Fibroblast of skin of scalp (primary cell): ENCODE data around the gene SPESP1.
"Not testable (repeated sequence)": the region's sequence is repeated elsewhere in the genome, so short reads cannot be mapped to it uniquely, and the experiment has no call there.

ENCODE experiments used
- DNase-seq: peaks from one replicate; pipeline ENCODE4 v3.0.0-alpha.2; 2013

The SPESP1 gene

DNA sequence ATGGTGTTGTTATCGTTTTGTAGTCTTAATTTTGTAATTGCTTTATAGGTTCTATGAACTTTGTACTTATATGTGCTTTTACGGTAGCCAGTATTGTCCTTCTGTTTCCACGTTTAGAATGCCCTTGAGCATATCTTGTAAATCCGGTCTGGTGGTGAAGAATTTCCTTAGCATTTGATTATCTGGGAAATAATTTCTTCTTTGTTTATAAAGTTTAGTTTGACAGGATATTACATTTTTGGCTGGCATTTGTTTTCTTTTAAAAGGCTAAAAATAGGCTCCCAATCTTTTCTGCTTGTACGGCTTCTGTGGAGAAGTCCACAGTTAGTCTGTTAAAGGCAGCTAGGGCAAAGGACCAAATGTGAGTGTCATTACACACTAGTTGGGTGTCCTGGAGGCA, 36.7 kb downstream of the SPESP1 start:
- DNase-seq, result no peak

DNA sequence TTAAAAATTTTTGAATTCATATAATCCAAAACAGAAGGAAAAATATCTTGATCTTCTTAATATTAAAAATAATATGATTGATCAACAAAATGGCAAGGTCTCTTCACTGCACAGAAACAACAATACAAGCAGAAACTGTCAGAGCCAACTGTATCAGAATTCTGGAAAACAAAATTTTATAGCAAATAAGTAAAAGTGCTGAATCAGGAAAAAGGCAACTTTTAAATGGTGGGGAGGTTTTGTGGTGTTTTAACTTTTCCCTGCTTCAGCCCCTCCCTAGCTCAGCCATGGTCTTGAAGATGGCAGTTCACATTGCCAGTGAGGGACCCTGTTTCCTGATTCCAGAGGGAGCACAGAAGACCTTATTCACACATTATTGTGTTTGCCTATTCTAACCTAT, 37.6 kb downstream of the SPESP1 start:
- DNase-seq, result no peak

DNA sequence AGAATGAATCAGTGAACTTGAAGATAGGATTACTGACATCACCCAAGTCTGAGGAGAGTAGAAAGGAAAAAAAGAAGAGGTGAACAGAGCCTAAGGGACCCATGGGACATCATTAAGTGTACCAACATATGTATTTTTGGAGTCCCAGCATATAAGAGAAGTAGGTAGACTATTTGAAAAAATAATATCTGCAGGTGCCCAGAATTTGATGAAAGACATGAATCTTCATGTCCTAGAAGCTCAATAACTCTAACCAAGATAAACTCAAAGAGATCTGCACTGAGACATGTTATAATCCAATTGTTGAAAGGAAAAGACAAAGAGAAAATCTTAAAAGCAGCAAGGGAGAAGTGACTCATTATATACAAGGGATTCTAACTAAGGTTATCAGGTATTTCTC, 39.0 kb downstream of the SPESP1 start:
- no peak for DNase-seq

DNA sequence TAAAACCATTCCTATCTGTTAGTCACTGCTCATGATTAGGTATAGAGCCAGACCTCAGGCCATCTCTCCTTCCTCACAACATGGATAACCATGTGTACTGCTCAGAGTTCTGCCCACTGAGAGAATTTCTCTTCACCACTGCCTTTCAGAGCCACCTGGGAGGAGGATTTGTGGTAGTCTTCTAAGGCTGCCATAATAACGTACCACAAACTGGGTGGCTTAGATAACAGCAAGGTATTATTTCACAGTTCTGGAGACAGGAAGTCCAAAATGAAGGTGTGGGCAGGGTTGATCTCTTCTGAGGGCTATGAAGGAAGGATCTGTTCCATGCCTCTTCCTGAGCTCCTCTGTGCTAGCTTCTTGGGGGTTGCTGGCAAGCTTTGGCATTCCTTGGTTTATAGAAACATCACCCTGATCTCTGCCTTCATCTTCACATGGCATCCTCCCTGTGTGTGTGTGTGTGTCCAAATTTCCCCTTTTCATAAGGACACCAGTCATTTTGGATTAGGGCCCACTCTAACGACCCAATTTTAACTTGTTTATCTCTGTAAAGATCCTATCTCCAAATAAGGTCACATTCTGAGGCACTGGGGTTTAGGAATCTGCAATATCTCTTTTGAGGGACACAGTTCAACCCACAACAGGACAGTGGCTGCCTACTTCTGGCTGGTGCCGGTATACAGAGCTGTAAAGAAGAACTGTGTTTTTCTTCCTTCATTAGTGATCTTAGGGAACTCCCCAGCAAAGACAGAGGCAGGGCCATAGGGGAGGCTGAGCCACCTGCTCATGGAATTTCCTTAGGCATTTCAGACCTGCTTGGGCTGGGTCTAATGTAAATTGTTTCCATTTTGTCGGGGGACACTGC, 42.1 kb downstream of the SPESP1 start:
- DNase-seq, result no peak

DNA sequence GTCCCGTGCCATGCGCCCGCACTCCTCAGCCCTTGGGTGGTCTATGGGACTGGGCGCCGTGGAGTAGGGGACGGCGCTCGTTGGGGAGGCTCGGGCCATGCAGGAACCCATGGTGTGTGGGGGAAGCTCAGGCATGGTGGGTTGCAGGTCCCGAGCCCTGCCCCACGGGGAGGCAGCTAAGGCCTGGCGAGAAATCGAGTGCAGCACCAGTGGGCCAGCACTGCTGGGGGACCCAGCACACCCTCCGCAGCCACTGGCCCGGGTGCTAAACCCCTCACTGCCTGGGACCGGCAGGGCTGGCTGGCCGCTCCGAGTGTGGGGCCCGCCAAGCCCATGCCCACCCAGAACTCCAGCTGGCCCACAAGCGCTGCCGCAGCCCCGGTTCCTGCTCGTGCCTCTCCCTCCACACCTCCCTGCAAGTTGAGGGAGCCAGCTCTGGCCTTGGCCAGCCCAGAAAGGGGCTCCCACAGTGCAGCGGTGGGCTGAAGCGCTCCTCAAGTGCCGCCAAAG, 45.4 kb downstream of the SPESP1 start:
- DNase-seq, result not testable (repeated sequence)

DNA sequence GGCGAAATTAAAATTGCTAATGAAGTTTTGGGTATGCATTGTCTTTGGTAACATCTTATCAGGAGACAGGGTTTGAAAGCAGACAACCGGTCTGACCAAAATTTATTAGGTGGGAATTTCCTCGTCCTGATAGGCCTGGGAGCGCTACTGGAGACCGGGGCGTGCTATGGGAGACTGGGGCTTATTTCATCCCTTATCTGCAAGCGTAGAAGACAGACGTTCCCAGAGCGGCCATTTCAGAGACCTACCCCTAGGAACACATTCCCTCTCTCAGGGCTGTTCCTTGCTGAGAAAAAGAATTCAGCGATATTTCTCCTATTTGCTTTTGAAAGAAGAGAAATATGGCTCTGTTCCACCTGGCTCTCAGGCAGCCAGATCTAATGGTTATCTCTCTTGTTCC, 47.1 kb downstream of the SPESP1 start:
- DNase-seq, result not testable (repeated sequence)

DNA sequence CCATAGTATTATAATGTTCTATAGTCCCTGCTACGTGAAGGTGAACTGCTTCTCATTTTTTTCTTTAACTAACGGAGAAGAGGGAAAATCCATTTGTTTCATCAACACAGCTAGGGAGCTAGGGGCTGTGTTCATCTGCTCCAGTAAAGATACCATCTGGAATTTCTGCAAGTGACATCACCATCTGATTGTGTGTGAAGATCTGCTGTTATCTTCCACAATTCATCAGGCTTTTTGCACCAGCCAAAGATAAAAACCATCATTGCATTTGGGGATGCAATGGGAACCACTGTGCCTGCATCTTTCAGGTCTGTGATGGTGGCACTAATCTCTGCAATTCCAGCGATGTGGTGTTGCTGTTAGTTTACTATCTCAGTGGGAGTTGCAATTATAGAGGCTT, 48.7 kb downstream of the SPESP1 start:
- DNase-seq, result no peak

DNA sequence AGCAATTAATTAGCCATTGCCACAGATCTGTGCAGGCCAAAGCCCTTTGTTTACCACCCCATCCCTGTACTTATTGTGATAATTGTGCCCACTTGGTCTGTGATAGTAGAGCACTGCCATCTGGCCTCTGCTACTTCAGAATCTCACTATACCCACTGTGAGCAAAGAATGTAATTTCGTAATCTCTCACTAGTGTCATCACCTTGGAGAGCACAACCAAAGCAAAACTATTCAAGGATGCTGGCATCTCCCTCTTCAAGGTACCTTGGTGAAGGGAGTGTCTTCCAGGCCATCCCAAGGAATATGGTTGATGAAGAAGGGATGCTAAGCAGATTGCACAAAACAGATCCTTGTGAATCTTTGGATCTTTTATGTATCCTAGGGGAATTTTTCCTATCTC, 49.5 kb downstream of the SPESP1 start:
- DNase-seq, result no peak

DNA sequence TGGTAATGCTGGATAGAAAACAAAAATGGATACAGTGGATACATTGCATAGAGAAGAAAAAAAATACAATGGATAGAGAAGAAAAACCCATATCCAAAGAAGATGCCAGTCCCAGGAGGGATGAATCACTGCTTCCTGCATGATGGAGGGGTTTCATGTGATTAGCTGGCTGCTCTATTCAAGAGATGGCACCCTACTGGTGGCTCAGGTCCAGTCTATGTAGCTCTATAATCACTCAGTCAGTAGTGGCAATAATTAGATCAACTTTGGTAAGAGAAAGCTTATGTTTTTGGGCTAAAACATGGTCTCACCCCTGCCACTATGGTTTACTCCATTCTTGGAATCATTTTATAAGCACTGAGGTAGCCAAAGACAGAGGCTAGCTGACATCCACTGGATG, 50.5 kb downstream of the SPESP1 start:
- DNase-seq, result peak; percentile 13

DNA sequence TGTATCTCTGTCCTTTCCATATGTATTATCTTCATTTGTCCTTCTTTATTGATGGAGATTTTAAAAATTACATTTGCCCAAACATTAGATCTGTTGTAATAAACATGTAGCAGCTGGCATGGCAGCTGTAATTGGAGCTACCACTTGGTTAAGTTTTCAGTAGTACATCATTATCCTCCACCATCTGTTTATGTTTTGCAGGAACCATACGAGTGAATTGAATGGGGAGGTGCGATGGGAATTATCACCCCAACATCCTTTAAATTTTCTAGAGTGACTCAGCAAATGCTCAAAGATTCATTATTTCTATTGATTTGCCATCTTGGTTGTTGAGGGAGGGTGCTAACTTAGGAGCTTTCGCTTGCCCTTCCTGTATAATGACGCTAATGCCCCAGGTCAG, 51.6 kb downstream of the SPESP1 start:
- DNase-seq, result no peak

DNA sequence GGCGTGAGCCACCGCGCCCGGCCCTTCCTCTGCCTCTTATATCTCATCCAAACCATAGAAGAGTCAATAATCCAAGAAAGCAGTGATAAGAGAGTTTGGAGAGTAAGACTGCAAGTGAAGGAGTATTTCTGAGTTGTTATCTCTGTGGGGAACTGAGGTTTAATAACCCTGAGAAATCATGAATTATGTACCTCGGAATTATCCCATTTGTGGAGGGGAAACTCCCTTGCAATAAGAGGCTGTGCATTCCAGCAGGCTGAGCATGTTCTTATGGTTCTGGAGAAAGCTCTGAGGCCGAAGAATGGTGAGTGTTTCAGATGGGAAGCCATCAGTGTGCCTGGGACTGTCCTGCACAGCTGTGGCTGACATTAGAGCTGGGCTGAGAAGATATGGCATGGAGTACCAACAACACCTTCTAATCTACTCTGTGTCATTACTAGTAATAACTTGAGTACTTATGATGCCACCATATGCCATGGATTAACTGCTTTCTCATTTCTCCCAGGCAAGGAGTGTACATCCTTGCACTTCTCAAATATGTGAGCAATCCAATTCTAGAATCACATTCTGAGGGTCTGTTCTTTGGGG, 52.7 kb downstream of the SPESP1 start:
- no peak for DNase-seq

DNA sequence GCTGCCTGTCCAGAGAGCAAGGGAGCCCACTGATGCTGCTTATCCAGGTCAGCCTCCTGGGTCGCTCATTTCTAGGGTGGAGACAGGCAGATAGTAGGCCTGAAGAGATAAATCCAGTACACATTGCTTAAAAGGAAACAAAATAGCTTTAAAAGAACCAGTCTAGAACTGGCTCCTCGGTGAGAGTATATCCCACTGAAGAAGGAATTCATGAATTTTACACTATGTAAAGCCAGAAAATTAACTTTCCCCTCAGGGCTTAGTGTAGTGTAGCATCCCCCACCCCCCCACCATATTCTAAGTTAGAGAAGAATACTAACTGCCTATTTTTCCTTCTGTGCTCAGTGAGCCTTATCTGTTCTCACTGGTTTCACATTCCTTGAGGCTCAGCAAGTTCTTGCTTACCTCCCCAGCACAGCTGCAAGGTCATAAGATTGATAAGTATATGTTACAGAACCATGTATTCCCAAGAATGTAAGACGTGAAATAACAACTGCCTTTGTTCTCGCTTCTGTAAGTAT, 53.7 kb downstream of the SPESP1 start:
- DNase-seq, result no peak

DNA sequence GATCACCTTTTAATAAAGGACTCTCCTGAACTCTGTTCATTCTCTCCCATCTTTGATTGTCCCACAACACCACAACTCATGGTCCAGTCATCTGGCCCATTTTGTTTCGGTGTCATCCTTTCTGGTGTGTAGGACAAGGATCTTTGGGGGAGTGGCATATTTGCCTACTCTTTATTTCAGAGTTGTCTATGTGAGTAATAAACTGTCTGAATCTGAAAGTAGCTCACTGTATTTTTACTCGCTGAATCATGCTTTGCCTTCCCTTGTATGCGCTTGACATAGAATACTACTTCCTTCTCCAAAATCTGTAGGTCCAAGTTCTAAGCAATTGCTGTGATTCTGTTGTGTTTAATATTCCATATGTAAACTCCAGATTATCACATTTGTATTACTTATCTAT, 54.3 kb downstream of the SPESP1 start:
- no peak for DNase-seq

DNA sequence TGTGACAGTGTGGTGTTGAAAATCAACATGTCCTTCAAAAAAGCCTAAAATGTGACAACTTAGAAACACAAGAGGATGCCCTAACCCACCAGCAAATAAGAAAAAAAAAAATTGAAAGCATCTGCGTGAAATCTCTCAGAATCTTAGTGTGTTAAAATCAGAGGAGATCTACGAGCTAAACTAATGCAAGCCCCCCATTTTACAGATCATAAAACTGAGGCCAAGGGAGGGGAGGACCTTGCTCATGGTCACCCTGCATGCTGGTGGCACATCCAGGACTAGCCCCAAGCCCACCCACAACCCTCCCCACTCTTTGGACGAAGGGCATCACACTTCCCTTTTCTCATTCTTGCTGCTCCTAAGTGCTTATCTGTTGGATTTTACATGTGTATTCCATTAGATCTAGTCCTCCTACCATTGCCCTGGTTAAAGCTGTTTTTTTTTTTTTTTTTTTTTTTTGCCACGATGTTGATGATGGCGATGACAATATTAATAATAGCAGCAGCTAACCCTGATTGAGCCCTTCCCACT, 55.1 kb downstream of the SPESP1 start:
- DNase-seq, result no peak

DNA sequence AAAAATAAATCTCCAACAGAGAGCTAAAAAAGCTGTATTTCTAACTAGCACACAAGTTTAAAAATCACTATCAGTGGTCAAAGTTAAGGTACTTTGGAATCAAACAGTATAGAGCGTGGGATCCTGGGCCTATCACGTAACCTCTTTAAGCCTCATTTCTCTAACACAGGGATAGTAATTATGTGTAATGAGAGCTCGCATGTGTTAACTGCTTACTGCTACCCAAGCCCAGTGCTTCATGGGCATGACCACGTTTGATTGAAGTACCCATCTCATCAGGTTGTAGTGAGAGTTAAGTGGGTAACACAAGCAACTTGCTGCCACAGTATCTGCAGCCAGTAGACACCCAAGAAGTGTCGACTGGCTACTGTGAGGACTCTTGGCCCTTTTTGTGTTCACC, 56.0 kb downstream of the SPESP1 start:
- DNase-seq, result no peak

DNA sequence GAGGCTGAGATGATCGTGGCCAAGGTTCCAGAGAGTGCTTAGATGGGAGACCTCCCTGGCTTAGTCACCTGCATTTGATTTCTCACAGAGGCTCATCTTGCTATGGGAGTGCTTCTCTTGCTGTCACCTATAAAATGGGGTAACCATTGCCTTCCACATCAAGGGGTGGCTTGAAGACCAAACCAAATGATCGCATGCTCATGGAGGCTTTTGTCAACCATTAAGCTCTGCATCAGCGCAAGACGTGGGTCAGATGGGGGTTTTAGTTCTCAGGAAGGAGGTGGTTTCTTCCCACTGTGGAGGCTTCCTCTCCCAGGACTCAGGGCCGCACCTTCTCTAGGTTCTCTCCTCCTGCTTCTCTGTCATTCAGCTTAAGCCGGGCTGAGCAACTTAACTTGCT, 56.8 kb downstream of the SPESP1 start:
- no peak for DNase-seq

DNA sequence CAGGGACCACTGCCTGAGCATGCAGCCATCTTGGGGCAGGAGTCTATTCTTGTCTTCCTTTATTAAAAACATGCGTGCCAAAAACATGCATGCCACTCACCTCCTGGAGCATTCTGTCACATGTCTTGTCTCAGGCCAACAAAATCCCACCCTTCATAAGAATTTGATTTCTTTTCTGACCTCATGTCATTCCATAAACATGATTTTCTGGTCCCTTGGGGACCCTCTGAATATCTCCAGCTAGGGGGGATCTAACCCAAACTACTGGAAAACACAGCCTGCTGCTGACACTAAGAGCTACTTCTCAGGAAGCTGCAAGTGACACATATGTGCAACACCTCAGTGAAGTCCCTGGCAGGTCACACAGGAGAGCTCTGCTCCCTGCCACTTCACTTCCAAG, 57.4 kb downstream of the SPESP1 start:
- DNase-seq, result peak; percentile 64

DNA sequence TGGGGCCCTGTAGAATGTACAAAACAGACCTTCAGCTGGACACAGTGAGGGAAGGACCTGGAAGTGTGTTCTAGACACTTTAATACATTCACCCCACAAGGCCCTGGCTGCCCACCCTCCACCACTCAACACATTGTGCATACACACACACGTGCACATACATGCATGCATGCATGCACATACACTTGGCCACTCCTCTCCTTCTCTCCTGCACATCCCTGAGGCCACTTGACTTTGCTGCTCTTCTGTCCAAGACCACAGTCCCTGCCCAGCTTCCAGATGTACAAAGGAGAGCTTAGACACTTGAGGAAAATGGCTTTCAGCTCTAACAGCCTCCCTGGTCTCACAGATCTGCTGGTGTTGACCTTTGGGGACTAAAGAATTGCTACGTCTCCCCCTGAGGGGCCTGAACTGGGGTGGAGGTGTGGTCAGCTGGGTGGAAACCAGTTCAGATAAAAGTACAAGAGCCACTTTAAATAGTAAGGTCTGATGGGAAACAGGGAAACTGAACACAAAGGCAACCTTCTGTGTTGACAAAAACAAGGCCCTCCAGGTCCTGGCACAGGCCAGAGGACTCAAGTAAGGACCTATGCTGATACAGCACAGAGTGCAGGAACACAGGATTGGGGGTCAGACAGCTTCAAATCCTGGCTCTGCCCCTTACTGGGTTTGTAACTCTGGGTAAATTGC, 59.4 kb downstream of the SPESP1 start:
- DNase-seq, result no peak

DNA sequence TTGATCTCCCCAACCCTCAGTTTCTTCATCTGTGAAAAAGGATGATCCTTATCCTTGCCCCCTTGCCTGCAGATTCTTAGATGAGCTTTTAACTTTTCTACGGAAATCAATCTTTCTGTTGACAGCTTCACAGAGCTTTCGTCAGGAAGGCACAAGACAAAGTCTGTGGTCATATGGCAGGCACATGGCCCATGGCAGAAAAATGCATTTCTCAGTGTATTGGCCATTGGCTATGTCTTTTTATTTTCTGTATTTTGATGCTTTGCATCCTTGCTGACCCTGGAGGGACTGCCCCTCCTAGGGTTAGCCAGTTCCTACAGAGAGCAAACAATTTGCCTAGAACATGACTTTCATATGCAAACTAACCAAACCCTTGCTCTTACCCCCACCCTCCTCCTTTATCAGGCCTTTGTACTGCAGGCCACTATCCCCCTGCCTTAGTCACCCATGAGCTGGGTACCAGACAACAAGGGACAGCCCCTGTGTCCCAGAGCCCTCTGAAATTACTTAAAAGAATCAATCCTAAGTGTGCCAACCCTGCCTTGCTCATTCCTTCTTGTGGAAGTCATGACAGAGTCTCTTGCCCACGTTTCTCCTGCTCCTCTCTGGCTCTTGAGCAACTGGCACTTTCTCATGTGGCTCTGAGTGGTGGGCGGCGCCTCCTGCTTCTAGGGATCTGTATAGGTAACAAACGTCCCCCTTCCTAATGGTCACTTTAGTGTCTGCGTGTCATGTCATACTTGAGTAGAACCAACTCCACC, 60.1 kb downstream of the SPESP1 start:
- no peak for DNase-seq

DNA sequence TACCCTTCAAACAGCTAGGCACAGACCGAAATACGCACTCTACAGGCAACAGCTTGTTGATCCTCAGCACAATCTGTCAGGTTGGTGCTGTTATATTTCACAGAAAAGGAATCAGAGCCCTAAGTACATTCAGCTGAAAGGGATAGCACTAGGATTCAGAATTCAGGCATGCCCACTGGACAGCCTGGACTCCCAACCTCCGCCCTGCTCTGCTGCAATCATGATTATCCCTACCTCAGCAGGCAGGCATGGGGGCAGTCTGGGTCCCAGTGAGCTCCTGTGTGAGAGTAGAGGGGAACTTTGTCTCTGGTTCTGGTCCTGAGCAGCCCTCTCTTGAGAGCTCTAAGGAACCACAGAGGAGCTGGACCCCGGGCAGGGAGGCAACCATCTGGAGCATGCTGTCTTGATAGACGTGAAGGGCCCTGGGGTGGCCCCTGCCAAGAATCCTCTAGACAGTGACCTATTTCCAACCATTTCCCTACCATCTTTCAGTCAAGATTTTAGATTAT, 60.7 kb downstream of the SPESP1 start:
- no peak for DNase-seq

DNA sequence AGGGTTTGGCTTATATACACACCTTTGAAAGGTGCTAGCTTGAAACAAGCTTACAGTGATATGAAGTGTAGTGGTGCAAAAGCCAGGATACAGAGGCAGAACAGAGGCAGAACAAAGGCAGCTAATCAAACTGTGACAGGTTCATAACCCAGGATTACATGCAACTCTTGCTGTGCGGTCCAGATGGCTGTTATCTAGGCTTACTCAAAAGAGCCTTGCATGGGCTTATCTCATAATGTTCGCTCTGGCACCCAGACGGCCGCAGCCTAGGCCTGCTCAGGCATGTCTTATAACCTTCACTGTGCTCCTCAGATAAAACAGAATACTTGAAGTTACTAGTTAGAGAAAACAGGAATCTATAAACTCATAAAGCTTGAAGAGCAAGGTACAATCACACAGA, 61.4 kb downstream of the SPESP1 start:
- no peak for DNase-seq

DNA sequence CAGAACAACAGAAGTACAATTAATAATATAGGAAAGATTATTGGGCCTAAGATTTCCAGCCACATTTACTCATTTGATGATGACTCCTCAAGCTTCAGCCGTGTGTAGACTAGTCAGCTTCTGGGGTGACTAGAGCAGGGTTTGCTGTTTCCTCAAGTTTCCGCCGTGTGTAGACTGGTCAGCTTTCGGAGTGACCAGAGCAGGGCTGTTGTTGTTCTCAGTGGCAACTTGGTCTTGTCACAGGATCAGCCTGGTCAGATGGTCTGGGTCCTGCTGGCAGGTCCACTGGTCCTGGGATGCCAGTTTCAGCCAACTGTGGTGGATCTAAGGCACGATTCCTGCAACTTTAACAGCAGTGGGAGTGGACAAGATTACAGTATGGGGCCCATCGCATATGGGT, 62.4 kb downstream of the SPESP1 start:
- no peak for DNase-seq
